DOHH2 (cell line): ENCODE data around the gene SEPTIN7.

ENCODE experiments used
- EZH2phosphoT487 ChIP-seq: fragments of 200-600 bp; sonication (generic); IDR thresholded peaks from 2 replicates; pipeline ENCODE4 v1.6.1; 2017; ENCODE audit warnings: borderline replicate concordance, mild to moderate bottlenecking, antibody characterized with exemption, low read length, moderate library complexity, mixed read lengths
- TF ChIP-seq, protein P1 (sequence below): fragments of 200-600 bp; sonication (generic); IDR thresholded peaks from one replicate; pipeline ENCODE4 v1.5.1; 2014; ENCODE audit warnings: antibody characterized with exemption, mild to moderate bottlenecking, low read depth, low read length; ENCODE audit not compliant: poor library complexity, severe bottlenecking

DNA sequence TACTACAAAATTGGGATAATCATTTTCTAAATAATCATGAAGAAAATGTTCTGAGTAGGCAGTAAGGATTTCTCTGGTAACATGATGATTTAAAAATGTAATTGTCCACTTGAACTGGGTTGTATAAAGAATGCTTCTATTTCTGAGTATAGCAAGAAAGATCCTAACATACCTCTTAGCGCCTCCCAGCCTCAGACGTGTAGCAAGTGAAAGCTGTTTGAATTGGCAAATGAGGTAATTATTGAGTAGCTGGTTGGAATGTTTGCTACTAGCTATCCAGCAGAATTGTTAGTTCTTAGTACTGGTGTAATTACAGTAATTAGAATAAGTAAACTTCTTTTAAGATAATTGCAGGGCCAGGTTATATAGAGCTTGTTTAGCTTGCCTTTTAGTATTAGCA, 47.9 kb downstream of the SEPTIN7 start:
- TF ChIP-seq, protein P1, sequence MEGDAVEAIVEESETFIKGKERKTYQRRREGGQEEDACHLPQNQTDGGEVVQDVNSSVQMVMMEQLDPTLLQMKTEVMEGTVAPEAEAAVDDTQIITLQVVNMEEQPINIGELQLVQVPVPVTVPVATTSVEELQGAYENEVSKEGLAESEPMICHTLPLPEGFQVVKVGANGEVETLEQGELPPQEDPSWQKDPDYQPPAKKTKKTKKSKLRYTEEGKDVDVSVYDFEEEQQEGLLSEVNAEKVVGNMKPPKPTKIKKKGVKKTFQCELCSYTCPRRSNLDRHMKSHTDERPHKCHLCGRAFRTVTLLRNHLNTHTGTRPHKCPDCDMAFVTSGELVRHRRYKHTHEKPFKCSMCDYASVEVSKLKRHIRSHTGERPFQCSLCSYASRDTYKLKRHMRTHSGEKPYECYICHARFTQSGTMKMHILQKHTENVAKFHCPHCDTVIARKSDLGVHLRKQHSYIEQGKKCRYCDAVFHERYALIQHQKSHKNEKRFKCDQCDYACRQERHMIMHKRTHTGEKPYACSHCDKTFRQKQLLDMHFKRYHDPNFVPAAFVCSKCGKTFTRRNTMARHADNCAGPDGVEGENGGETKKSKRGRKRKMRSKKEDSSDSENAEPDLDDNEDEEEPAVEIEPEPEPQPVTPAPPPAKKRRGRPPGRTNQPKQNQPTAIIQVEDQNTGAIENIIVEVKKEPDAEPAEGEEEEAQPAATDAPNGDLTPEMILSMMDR = no peak
- TF ChIP-seq EZH2phosphoT487 = no peak
